Endothelial cell (in vitro differentiated cells): ENCODE data around the gene CRYBB1. TPM values are rescaled to one million over a fixed set of nuclear protein-coding genes. Genes with fewer than 3 reads are reported as not detected.

Experiments
- DNase-seq: peaks from one replicate; pipeline ENCODE4 v3.0.0; 2021; ENCODE audit warnings: low spot score
- H3K27ac Mint-ChIP-seq: one replicate; pipeline ENCODE4 v1.8.0; 2021; ENCODE audit warnings: mixed read lengths, inconsistent platforms; ENCODE audit not compliant: unreplicated experiment
- H3K27me3 Mint-ChIP-seq: one replicate; pipeline ENCODE4 v1.8.0; 2021; ENCODE audit warnings: mild to moderate bottlenecking, moderate library complexity, mixed read lengths, inconsistent platforms; ENCODE audit not compliant: unreplicated experiment
- H3K36me3 Mint-ChIP-seq: one replicate; pipeline ENCODE4 v1.8.0; 2021; ENCODE audit warnings: mild to moderate bottlenecking, low read depth, mixed read lengths, inconsistent platforms; ENCODE audit not compliant: unreplicated experiment
- H3K4me1 Mint-ChIP-seq: one replicate; pipeline ENCODE4 v1.8.0; 2021; ENCODE audit warnings: mild to moderate bottlenecking, mixed read lengths, inconsistent platforms; ENCODE audit not compliant: unreplicated experiment
- H3K4me3 Mint-ChIP-seq: one replicate; pipeline ENCODE4 v1.8.0; 2021; ENCODE audit warnings: mild to moderate bottlenecking, mixed read lengths, inconsistent platforms; ENCODE audit not compliant: unreplicated experiment
- H3K9me3 Mint-ChIP-seq: one replicate; pipeline ENCODE4 v1.8.0; 2021; ENCODE audit warnings: mixed read lengths, inconsistent platforms; ENCODE audit not compliant: unreplicated experiment
- total RNA-seq: library from RNA; stranded (reverse); fragmentation: NEBNext Ultra II Directional; extraction: Animal tissue kit (Norgen Biotek cat#: 25700); gene quantifications from one replicate; pipeline ENCODE4 v1.2.1, GENCODE V29; 2021; ENCODE audit not compliant: unreplicated experiment
- TF ChIP-seq, protein P1 (sequence below): fragments of 200-600 bp; sonication (generic); IDR thresholded peaks from one replicate; pipeline ENCODE4 v1.5.0; 2021; ENCODE audit warnings: antibody characterized with exemption; ENCODE audit not compliant: unreplicated experiment

CRYBB1 gene
- total RNA-seq, 1 donor from 2014 or later = 9.5 TPM

- Mint-ChIP-seq H3K36me3 (no peaks in the 10 kb centered on the region), H3K9me3 (no peaks in the 10 kb centered on the region), H3K4me1 (peaks cover 10% of the 10 kb centered on the region), H3K4me3 (no peak overlapping the region), H3K27me3 (no peaks in the 10 kb centered on the region), H3K27ac (peak overlapping the region; percentile 91)
- TF ChIP-seq, protein P1, sequence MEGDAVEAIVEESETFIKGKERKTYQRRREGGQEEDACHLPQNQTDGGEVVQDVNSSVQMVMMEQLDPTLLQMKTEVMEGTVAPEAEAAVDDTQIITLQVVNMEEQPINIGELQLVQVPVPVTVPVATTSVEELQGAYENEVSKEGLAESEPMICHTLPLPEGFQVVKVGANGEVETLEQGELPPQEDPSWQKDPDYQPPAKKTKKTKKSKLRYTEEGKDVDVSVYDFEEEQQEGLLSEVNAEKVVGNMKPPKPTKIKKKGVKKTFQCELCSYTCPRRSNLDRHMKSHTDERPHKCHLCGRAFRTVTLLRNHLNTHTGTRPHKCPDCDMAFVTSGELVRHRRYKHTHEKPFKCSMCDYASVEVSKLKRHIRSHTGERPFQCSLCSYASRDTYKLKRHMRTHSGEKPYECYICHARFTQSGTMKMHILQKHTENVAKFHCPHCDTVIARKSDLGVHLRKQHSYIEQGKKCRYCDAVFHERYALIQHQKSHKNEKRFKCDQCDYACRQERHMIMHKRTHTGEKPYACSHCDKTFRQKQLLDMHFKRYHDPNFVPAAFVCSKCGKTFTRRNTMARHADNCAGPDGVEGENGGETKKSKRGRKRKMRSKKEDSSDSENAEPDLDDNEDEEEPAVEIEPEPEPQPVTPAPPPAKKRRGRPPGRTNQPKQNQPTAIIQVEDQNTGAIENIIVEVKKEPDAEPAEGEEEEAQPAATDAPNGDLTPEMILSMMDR = no peak
- no peak for DNase-seq
Measured at GRCh38 chr22:26553056-26553752, 64.6 kb downstream of the CRYBB1 start.

GRCh38 chr22:26552466-26552865, 65.4 kb downstream of the CRYBB1 start:
- H3K27me3 Mint-ChIP-seq = no peaks in the 10 kb centered on the region
- no peak overlapping the region for H3K4me3 Mint-ChIP-seq
- peaks cover 10% of the 10 kb centered on the region for H3K4me1 Mint-ChIP-seq
- TF ChIP-seq, protein P1 = no peak
- H3K9me3 Mint-ChIP-seq = no peaks in the 10 kb centered on the region
- no peak for DNase-seq
- no peak overlapping the region for H3K27ac Mint-ChIP-seq
- no peaks in the 10 kb centered on the region for H3K36me3 Mint-ChIP-seq

GRCh38 chr22:26551568-26551967, 66.3 kb downstream of the CRYBB1 start:
- Mint-ChIP-seq H3K4me1 (peaks cover 10% of the 10 kb centered on the region), H3K9me3 (no peaks in the 10 kb centered on the region), H3K36me3 (peaks cover 3% of the 10 kb centered on the region), H3K27me3 (no peaks in the 10 kb centered on the region), H3K27ac (no peak overlapping the region), H3K4me3 (no peak overlapping the region)
- DNase-seq = no peak
- TF ChIP-seq, protein P1 = no peak

GRCh38 chr22:26550498-26551033, 67.3 kb downstream of the CRYBB1 start:
- peaks cover 10% of the 10 kb centered on the region for H3K4me1 Mint-ChIP-seq
- H3K9me3 Mint-ChIP-seq = no peaks in the 10 kb centered on the region
- DNase-seq = no peak
- H3K36me3 Mint-ChIP-seq = peaks cover 4% of the 10 kb centered on the region
- no peak overlapping the region for H3K4me3 Mint-ChIP-seq
- peak overlapping the region; percentile 48 for H3K27ac Mint-ChIP-seq
- TF ChIP-seq, protein P1 = no peak
- no peaks in the 10 kb centered on the region for H3K27me3 Mint-ChIP-seq

DNA sequence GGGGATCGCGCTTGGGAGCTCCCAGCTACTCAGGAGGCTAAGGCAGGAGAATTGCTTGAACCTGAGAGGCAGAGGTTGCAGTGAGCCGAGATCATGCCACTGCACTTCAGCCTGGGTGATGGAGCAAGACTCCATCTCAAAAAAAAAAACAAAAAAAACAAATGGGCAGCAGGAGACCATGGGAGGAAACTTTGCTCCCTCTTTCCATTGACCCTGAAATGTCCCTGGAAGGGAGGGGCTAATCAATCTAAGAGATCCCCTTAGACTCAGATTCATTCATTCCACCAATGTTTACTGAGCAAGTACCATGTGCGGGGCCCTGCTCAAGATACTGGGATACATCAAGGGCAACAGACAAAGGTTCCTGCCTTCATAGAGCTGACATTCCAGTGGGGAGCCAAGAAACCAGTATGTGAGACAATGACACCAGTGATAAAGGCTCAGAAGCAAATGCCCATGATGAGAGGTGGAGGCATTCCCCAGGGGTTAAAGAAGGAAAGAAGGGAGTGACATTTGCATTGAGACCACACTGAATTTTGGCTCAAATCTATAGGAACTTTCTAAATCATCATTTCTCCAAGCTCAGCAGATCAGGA, 67.8 kb downstream of the CRYBB1 start:
- H3K4me1 Mint-ChIP-seq = peaks cover 11% of the 10 kb centered on the region
- no peak for DNase-seq
- TF ChIP-seq, protein P1 = no peak
- peaks cover 4% of the 10 kb centered on the region for H3K36me3 Mint-ChIP-seq
- H3K27ac Mint-ChIP-seq = no peak overlapping the region
- H3K9me3 Mint-ChIP-seq = no peaks in the 10 kb centered on the region
- H3K27me3 Mint-ChIP-seq = no peaks in the 10 kb centered on the region
- no peak overlapping the region for H3K4me3 Mint-ChIP-seq
